HG02840 (cell line): Measurements from ENCODE around the gene PALLD.
"Not testable (repeated sequence)": the region's sequence is repeated elsewhere in the genome, so short reads cannot be mapped to it uniquely, and the experiment has no call there.

Experiments used
- ATAC-seq: cut with Tn5 transposase; IDR thresholded peaks from one replicate; pipeline ENCODE4 v1.9.1; 2021; ENCODE audit warnings: mild to moderate bottlenecking, moderate library complexity, moderate number of reproducible peaks; ENCODE audit not compliant: unreplicated experiment, low FRiP score

Gene PALLD

DNA sequence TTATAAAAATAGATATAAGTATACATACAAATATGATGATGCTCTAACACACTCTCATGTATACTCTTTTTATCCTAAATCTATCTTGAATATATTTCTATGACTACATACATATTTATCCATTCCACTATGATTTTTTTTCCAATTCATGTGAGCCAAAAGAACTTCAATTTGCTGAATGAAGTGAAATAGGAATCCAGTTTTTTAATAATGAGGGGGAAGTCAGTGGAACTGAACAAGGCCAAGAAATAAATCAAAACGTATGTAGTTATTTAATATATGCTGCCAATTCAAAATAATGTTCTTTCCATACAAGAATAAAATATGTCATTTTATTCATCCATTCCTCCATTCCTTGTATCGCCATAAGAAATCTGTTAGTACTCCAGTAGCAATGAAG lies 6.1 kb upstream of the PALLD start:
- no peak for ATAC-seq

DNA sequence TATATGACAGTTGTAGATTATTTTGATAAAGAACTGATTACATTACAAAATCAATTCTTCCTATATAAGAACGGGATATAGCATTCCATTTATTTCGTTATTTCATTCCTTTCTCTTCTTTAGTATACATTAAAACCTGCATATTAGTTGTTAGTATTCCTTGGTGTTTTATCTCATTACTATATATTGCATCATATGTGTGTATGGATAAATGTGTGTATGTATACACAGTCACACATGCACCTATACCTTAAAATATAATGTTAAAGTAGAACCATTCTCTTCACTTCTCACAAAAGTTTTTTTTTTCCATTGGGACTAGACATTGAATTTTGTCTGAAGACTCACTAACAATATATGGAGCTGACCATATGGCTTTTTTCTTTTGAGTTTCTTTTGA lies 5.3 kb upstream of the PALLD start:
- no peak for ATAC-seq

DNA sequence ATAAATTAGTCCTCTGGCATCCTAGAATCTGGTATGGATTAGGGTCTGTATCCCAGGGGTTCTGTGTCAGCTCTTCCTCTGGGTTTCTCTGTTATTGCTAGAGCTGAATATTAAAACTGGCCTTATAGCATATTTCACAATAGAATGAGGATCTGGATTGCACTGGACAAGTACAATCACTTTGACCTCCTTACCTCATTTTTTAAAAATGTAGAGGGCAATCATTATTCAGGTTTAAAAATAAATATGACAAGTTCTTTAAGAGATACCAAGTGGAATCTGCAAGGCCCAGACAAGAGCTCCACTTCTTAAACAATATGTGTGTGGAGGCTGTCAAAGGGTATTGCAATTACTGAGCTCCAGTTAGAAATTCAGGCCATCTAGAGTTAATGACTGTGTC lies 1.4 kb downstream of the PALLD start:
- ATAC-seq = no peak

DNA sequence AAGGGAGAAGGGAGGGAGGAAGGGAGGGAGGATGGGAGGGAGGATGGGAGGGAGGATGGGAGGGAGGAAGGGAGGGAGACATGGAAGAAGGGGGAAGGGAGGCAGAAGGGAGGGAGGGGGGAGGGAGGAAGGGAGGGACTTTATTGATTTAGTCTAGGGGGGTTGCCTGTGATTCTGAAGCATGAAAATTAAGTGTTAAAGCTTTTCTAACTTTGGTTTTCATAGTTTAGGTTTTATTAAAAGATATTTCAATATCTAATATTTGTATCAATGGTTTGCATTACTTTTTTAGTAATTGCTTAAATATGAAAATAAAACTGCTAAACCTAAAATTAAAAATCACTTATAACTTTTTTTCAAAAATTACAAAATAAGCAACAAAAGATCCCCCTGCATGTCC lies 2.4 kb downstream of the PALLD start:
- no peak for ATAC-seq

DNA sequence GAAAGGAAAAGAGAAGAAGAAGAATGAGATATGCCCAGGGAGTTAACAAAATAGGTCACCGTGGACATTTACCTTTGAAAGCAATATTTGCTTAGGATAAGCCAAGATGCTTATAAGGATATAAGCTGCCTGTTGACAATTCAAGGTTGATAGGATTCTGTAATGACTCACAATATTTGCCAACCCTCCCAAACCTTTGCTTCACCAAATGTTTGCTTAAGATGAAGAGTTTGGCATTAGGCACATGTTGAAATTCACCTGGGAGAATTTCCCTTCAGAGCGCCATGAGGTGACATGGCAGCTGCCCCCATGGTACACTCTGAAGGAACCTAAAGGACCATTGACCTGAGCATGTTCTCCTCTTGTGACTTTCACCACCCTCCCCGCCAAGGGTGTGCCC lies 4.6 kb downstream of the PALLD start:
- ATAC-seq = no peak

DNA sequence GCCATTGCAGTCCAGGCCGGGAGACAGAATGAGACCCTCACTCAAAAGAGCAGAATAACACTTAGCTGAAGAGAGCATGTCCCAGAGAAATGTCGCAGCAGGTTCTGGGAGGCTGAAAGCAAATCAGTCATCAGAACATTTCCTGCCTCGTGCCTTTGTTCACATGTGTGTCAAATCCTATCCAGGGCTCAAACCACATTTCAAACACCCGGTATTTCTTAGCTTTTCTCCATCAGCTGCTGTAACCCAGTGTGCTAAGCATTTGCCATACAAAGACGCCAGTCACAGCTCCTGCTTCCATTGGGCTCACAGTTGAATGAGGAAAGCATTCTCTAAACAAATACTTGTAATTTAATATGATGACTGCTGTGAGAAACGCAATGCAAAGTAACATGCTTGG lies 6.0 kb downstream of the PALLD start:
- no peak for ATAC-seq

DNA sequence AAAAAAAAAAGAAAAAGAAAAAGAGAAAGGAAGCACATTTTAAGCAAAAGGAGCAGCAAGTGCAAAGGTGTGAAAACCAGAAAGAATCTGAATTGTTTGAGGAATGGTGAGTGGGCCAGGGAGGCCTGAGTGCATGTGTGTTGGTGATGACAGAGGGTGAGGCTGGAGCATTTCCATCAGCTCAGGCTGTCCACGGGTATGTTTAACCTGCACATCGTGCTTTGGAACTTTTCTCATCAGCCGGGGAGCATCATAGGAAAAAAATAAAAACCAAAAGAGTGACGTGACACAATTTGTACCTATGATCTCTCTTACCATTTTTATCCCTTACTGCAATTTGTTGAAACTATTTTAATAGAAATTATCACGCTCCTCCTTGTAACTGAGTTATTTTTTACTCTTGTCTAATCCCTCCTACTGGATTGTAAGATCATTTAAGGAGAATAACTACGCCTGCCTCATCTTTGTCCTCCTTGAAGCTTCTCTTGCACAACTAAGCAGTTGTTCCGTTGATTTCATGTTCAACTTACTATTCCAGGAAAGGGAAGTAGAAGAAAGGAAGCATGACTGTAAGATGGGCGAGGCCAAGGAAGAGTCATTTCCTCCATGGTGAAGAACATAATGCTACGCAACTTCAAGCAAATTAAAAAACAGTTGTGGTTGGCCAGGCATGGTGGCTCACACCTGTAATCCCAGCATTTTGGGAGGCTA lies 7.0 kb downstream of the PALLD start:
- no peak for ATAC-seq

DNA sequence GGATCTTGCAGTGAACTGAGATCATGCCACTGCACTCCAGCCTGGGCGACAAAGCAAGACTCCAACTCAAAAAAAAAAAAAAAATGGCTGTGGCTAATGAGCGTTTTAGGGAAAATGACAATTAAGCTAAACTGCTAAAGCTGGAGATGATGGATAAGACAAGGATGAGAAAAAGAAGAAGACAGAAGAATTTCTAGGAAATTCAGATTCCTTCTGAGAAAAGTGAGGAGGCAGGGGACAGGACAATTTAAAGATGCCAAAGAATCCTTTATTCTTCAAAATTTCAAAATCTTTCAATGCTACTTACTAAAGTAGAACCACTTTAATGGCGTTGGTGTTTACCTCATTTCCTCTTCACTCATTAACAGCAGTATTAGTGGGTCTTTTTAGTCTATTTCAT lies 7.7 kb downstream of the PALLD start:
- no peak for ATAC-seq

DNA sequence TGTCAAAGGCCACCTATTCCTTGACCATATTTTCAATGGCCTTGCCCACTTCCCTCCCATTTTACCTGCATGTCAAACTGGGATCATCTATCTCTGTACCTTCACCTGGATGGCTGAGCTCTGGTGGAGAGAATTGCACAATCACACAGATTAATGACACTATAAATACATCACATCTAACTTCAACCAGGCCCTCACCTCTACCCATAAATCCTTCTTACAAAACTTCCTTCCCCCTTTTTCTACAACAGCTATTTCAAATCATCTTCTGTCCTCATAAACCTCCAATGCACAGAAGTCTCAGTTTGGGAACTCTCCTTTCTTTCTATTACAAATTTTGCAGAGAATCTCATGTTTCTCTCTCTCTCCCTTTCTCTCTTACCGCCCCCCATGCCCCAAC lies 9.2 kb downstream of the PALLD start:
- ATAC-seq = no peak

DNA sequence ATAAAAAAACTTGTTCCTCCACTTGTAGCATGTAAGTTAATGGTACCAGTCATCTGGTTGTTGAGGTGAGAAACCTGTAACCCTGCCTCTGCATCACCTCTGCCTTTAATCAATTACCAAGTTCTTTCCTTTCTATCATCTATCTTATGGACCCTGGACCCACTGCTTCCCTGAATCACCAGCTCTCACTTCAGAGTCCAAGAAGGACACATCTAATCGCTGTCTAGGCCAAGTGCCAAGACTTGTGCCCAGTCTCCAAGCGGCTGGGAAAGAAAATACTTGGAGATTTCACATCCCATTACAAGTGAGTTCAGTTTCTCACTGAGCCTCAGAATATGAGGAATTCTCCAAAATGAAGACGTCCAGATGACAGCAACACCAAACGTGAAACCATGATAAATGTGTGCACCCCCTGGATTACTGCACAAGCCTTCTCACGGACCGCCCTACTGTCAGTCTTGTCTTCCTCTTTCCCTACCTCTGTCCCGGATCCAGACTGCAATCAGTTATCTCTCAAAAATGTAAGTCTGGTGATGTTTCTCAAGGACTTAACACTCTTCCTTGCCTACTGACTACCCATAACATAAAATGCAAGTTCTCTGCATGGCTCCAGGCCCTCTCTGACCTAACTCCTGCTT lies 10.4 kb downstream of the PALLD start:
- ATAC-seq = no peak

DNA sequence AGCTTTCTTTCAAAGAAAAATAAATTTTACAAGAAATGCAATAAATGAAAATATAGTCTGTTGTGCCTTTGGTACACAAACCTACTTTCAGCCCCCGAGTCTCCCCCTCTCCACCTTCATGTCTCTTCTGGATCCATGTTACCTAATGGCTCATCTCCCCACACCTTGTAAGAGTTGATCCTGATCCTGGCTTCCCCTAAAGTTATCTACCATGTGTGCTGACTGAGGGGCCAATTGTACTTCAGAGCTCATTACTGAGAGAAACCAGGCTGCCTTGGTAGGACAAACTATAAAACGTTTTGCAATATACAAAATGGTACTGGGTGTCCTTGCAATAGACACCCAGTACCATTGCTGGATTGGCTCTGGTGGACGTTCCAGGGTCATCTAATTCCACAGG lies 11.8 kb downstream of the PALLD start:
- ATAC-seq = no peak

DNA sequence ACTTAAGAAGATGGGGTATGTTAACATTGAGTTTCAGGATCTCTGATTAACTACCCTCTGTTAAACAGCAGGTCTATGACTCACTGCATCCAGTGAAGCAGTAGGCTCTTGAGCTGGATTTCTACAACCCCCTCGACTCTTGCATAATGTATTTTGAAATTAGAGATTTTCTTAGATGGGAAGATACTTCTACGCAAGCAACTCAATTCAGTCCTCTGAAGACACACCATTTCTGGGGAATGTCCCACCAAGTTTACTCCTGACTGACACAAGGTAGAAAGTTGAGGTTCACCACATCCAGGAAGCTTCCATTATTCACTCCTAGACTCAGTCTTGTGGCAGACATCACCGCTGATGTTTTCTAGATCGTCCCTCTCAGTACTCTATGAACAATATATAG lies 12.9 kb downstream of the PALLD start:
- ATAC-seq = no peak

DNA sequence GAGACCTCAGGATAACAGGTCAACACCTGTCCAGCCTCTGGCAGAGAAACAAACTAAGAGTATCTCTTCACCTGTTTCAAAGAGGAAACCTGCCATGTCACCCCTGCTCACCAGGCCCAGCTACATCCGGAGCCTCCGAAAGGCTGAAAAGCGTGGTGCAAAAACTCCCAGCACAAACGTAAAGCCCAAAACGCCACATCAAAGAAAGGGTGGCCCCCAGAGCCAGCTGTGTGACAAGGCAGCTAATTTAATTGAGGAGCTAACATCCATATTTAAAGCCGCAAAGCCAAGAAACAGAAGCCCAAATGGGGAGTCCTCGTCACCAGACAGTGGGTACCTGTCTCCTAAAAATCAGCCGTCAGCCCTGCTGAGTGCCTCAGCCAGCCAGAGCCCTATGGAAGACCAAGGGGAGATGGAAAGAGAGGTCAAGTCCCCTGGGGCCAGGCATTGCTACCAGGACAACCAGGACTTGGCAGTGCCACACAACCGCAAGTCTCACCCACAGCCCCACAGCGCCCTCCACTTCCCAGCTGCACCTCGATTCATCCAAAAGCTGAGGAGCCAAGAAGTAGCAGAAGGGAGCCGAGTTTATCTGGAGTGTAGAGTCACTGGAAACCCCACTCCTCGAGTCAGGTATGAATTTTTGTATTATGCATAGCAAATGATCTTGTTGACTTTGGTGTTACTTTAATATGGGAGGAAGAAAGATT lies 15.1 kb downstream of the PALLD start:
- no peak for ATAC-seq

DNA sequence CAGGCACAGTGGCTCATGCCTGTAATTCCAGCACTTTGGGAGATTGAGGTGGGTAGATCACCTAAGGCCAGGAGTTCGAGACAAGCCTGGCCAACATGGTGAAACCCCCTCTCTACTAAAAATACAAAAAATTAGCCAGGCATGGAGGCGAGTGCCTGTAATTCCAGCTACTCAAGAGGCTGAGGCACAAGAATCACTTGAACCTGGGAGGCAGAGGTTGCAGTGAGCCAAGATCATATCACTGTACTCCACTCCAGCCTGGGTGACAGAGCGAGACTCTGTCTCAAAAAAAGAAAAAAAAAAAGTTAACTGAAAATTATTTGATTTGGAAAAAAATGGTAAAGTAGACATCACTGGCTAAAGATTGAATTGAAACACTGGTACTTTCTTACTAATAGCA lies 17.0 kb downstream of the PALLD start:
- not testable (repeated sequence) for ATAC-seq

DNA sequence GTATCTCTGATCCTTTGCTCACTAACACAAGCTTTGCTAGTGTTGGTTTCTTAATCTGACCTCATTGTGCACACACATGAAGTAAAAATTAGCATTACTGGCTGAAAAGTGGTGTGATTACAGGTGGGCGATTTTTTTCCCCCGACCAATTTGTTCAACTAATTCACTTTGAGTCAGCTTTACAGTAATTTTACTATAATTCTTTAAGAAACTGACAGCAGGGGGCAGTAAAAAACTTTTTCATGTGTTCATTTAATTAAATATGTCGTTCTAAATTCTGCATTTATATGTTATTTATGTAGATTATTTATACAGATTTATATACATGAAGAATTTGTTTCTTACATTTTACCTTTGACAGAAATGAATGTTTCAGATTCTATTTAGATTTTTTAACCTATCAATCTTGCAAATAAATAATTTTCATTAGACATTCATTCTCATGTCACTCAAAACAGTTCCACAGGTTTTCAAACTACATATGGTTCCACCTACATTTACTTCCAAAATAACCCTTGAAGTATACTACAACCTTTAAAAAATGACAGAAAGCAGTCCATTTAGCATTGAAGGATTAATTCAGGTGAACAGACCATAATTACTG lies 17.5 kb downstream of the PALLD start:
- ATAC-seq = no peak

DNA sequence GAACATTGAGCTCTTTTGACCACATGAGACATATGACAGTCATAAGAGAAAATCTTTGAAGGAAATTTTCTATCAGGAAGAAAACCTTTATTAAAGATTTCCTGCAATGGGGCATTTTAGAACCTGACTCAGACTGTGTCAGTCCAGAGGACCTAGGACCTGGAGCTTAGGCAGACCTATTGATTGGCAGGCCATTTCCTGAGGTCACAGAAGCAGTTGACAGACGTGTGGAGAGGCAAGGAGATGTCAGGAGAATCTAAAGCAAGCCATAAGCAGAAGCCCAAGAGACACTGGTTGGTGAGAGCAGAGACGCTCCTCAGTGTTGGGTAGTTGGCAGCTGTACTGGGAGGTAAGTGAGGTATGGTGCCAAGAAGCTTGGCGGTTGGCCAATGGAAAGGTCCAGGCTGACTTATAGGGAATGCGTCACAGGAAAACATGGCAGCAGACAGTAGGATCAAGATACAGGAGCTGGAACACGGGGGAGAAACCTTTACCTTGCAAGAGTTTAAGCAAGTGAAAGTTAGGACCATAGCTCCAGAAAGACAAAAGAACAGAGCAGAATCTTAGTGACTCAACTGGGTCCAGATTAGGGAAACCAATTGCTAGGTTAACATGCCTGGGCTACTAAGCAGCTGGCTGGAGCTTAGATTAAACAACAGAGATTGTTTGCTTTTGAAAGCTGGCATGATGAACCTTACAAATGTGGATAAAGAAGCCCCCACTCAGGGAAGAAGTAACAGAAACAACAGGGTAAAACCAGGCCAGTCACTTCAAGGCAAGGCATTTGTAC lies 18.6 kb downstream of the PALLD start:
- ATAC-seq = no peak

DNA sequence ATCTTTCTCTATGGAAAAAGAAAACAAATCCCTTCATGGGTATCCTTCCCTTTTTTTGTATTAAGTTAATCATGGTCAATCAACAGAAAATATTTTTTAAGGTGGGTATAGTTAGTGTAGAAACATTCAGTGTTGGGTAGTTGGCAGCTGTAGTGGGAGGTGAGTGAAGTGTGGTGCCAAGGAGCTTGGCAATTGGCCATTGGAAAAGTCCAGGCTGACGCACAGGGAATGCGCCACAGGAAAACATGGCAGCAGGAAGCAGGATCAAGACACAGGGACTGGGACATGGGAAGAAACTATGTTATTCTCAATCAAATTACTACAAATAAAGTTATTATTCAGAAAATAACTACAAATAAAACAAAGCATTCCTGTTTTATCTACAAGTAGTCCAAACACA lies 20.0 kb downstream of the PALLD start:
- no peak for ATAC-seq

DNA sequence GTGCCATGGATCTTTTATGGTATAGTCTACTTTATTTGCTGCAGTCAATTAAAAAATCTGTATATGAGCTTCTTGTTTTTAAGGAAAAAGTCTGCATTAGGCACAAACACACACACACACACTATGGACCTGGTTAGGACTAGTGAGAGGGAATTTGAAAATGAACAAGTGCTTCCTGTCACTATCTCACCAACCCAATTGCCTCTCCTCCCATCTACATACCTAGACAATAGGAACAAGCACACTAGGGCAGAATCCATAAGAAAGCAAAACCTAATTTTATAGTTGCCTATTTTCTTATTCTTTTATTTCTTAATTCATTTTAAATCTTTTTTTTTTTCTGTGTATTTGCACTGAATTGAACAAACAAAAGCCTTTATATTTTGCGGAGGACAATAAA lies 22.7 kb downstream of the PALLD start:
- no peak for ATAC-seq

DNA sequence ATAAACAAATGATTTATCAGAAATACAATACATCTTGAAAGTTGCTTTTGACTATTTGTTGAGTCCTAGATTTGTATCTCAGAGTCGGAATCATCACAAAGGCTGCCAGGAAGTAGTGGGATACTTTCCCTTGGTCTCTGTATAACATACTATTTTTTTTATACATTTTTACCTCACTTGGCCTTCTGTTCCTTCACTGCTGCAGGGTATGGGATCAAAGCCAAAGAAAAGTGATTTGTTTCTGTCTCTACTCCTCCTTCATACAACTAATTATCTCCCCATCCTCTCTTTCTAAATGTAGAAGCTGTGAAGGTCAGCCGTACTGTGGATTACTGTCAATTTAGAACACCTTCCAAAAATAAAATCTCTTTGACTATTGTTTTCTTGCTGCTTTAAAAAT lies 24.9 kb downstream of the PALLD start:
- no peak for ATAC-seq

DNA sequence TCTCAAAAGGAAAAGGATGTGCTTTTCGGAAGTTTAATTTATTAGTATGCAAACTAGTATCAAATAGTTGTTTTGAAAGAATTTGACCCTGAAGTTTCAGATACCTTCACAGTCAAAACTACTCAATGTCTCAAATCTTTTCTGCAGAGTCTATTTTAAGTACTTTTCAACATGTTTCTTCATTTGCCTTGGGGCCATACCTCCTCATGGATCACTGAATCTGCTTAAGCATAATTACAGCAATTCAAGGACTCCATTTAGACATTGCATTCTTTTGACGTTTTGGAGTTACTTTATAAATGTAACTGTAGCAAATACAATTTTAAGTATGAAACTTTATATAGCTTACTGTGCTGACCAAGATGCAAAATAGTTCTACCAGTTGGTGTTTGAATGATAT lies 25.5 kb downstream of the PALLD start:
- no peak for ATAC-seq
